Activated CD8-positive, alpha-beta T cell treated with anti-CD3 and anti-CD28 coated beads, Interleukin-2, amount 10 ng/mL, durations not matched to agents 7 days and 5 days (primary cell): Measurements from ENCODE around the gene CHST11. TPM values are rescaled to one million over a fixed set of nuclear protein-coding genes. Genes with fewer than 3 reads are reported as not detected.
"Not testable (repeated sequence)": the region's sequence is repeated elsewhere in the genome, so short reads cannot be mapped to it uniquely, and the experiment has no call there.

Experiments
- ATAC-seq: fragments of 150-1000 bp; cut with Tn5 transposase; one replicate; pipeline ENCODE4 v1.10.0; 2021; ENCODE audit warnings: moderate library complexity
- CTCF ChIA-PET: fragments of 350-600 bp; sonication (Branson Sonifier 250); formaldehyde crosslinking; loops from one replicate; lab custom pipeline; 2021; ENCODE audit warnings: antibody characterized with exemption; lab: Charles Lee
- POLR2A ChIA-PET: fragments of 350-600 bp; sonication (Branson Sonifier 250); formaldehyde crosslinking; loops from one replicate; lab custom pipeline; 2021; ENCODE audit warnings: antibody characterized with exemption; lab: Charles Lee
- DNase-seq: peaks from one replicate; pipeline ENCODE4 v3.0.0-alpha.2; 2020
- H3K27ac Mint-ChIP-seq: one replicate; pipeline ENCODE4 v1.8.0; 2021; ENCODE audit warnings: mild to moderate bottlenecking, mixed read lengths
- H3K27me3 Mint-ChIP-seq: one replicate; pipeline ENCODE4 v1.8.0; 2021; ENCODE audit warnings: low read depth, mixed read lengths
- H3K36me3 Mint-ChIP-seq: one replicate; pipeline ENCODE4 v1.8.0; 2021; ENCODE audit warnings: low read depth, mixed read lengths
- H3K4me1 Mint-ChIP-seq: one replicate; pipeline ENCODE4 v1.8.0; 2021; ENCODE audit warnings: low read depth, mixed read lengths
- H3K4me3 Mint-ChIP-seq: one replicate; pipeline ENCODE4 v1.8.0; 2021; ENCODE audit warnings: mild to moderate bottlenecking, mixed read lengths
- H3K9me3 Mint-ChIP-seq: one replicate; pipeline ENCODE4 v1.8.0; 2022; ENCODE audit warnings: mixed read lengths; ENCODE audit not compliant: insufficient read depth
- total RNA-seq, 2 experiments: library from RNA; stranded (reverse); gene quantifications; one replicate each; pipeline ENCODE4 v1.2.3, GENCODE V29; 2021

CHST11 gene
- total RNA-seq, 2 experiments from 2014 or later, result 82.1 to 85.2 TPM

GRCh38 chr12:104551313-104551931, 94.7 kb downstream of the CHST11 start:
- Mint-ChIP-seq H3K27ac (no peak overlapping the region), H3K27me3 (no peaks in the 10 kb centered on the region), H3K4me3 (no peak overlapping the region), H3K9me3 (peaks cover 21% of the 10 kb centered on the region), H3K4me1 (peaks cover 63% of the 10 kb centered on the region), H3K36me3 (peaks cover 63% of the 10 kb centered on the region)
- ATAC-seq (no peak), DNase-seq (no peak)
- POLR2A ChIA-PET, result no interaction called here
- CTCF ChIA-PET, result no interaction called here

- CTCF ChIA-PET, result interaction anchor here (1.5 kb wide), 1 partner anchor 10 kb away, joined by 3 read pairs; no protein-coding TSS in a partner anchor
- POLR2A ChIA-PET, result no interaction called here
- DNase-seq (no peak), ATAC-seq (no peak)
- H3K27ac Mint-ChIP-seq, result no peak overlapping the region
- peaks cover 64% of the 10 kb centered on the region for H3K36me3 Mint-ChIP-seq
- H3K9me3 Mint-ChIP-seq, result peaks cover 21% of the 10 kb centered on the region
- no peaks in the 10 kb centered on the region for H3K27me3 Mint-ChIP-seq
- H3K4me3 Mint-ChIP-seq, result no peak overlapping the region
- peaks cover 51% of the 10 kb centered on the region for H3K4me1 Mint-ChIP-seq
Observed at GRCh38 chr12:104553421-104553820, 96.7 kb downstream of the CHST11 start.

GRCh38 chr12:104555648-104556047, 98.9 kb downstream of the CHST11 start:
- Mint-ChIP-seq H3K4me1 (peaks cover 40% of the 10 kb centered on the region), H3K4me3 (no peak overlapping the region), H3K27me3 (no peaks in the 10 kb centered on the region), H3K9me3 (peaks cover 21% of the 10 kb centered on the region), H3K36me3 (peaks cover 65% of the 10 kb centered on the region), H3K27ac (no peak overlapping the region)
- DNase-seq (no peak), ATAC-seq (no peak)
- CTCF ChIA-PET, result interaction anchor here (1.8 kb wide), 1 partner anchor 14 kb away, joined by 8 read pairs; no protein-coding TSS in a partner anchor
- POLR2A ChIA-PET, result interaction anchor here (0.5 kb wide), 1 partner anchor 54 kb away, joined by 3 read pairs; no protein-coding TSS in a partner anchor

GRCh38 chr12:104557488-104558195, 100.9 kb downstream of the CHST11 start:
- no peak for DNase-seq
- Mint-ChIP-seq H3K9me3 (peaks cover 8% of the 10 kb centered on the region), H3K4me3 (no peak overlapping the region), H3K4me1 (peaks cover 37% of the 10 kb centered on the region), H3K36me3 (peaks cover 67% of the 10 kb centered on the region), H3K27ac (no peak overlapping the region), H3K27me3 (no peaks in the 10 kb centered on the region)
- ChIA-PET POLR2A (no interaction called here), CTCF (interaction anchor here (0.9 to 1.3 kb wide), 2 partner anchors 12 to 176 kb away, joined by 4 to 6 read pairs; no protein-coding TSS in a partner anchor)
- no peak for ATAC-seq

- Mint-ChIP-seq H3K9me3 (peaks cover 6% of the 10 kb centered on the region), H3K4me3 (no peak overlapping the region), H3K27me3 (no peaks in the 10 kb centered on the region), H3K4me1 (peaks cover 16% of the 10 kb centered on the region), H3K36me3 (peaks cover 75% of the 10 kb centered on the region), H3K27ac (no peak overlapping the region)
- CTCF ChIA-PET, result no interaction called here
- DNase-seq (no peak), ATAC-seq (no peak)
- POLR2A ChIA-PET, result no interaction called here
Observed at GRCh38 chr12:104560881-104561280, 104.1 kb downstream of the CHST11 start.

- H3K9me3 Mint-ChIP-seq, result peaks cover 18% of the 10 kb centered on the region
- H3K27me3 Mint-ChIP-seq, result no peaks in the 10 kb centered on the region
- ChIA-PET POLR2A (no interaction called here), CTCF (no interaction called here)
- peaks cover 32% of the 10 kb centered on the region for H3K4me1 Mint-ChIP-seq
- DNase-seq, result no peak
- H3K27ac Mint-ChIP-seq, result no peak overlapping the region
- no peak for ATAC-seq
- peaks cover 84% of the 10 kb centered on the region for H3K36me3 Mint-ChIP-seq
- H3K4me3 Mint-ChIP-seq, result no peak overlapping the region
Observed at GRCh38 chr12:104562763-104563162, 106.0 kb downstream of the CHST11 start.

- H3K27me3 Mint-ChIP-seq, H3K27ac Mint-ChIP-seq, ATAC-seq, H3K4me3 Mint-ChIP-seq, POLR2A ChIA-PET, CTCF ChIA-PET, DNase-seq: not testable (repeated sequence)
- H3K4me1 Mint-ChIP-seq, result peaks cover 50% of the 10 kb centered on the region
- H3K9me3 Mint-ChIP-seq, result peaks cover 18% of the 10 kb centered on the region
- H3K36me3 Mint-ChIP-seq, result peaks cover 84% of the 10 kb centered on the region
Observed at GRCh38 chr12:104564662-104565061, 107.9 kb downstream of the CHST11 start.

GRCh38 chr12:104565606-104566243, 109.0 kb downstream of the CHST11 start:
- no peak overlapping the region for H3K4me3 Mint-ChIP-seq
- ATAC-seq (no peak), DNase-seq (no peak)
- ChIA-PET CTCF (no interaction called here), POLR2A (no interaction called here)
- H3K27ac Mint-ChIP-seq, result peak overlapping the region; percentile 12
- H3K4me1 Mint-ChIP-seq, result peaks cover 55% of the 10 kb centered on the region
- no peaks in the 10 kb centered on the region for H3K27me3 Mint-ChIP-seq
- peaks cover 18% of the 10 kb centered on the region for H3K9me3 Mint-ChIP-seq
- H3K36me3 Mint-ChIP-seq, result peaks cover 79% of the 10 kb centered on the region

GRCh38 chr12:104566244-104566993, 109.7 kb downstream of the CHST11 start:
- H3K4me3 Mint-ChIP-seq, result no peak overlapping the region

GRCh38 chr12:104567832-104568486, 111.2 kb downstream of the CHST11 start:
- peak overlapping the region; percentile 86 for H3K27ac Mint-ChIP-seq
- no peak overlapping the region for H3K4me3 Mint-ChIP-seq
- DNase-seq, result peak; percentile 35
- peaks cover 70% of the 10 kb centered on the region for H3K36me3 Mint-ChIP-seq
- H3K4me1 Mint-ChIP-seq, result peaks cover 67% of the 10 kb centered on the region
- H3K9me3 Mint-ChIP-seq, result peaks cover 18% of the 10 kb centered on the region
- CTCF ChIA-PET, result interaction anchor here (1.0 to 4.8 kb wide), 12 partner anchors 12 to 186 kb away, joined by 3 to 41 read pairs (median 8); partner anchors contain the start of gene CHST11
- H3K27me3 Mint-ChIP-seq, result no peaks in the 10 kb centered on the region
- no peak for ATAC-seq
- POLR2A ChIA-PET, result interaction anchor here (0.6 to 3.5 kb wide), 4 partner anchors 36 to 110 kb away, joined by 3 to 33 read pairs (median 4); partner anchors contain the start of gene CHST11

More at GRCh38 chr12:104566244-104566993, 109.7 kb downstream of the CHST11 start:
- ChIA-PET POLR2A (no interaction called here), CTCF (interaction anchor here (3.7 kb wide), 1 partner anchor 14 kb away, joined by 18 read pairs; no protein-coding TSS in a partner anchor)
- ATAC-seq, result no peak
- Mint-ChIP-seq H3K9me3 (peaks cover 18% of the 10 kb centered on the region), H3K36me3 (peaks cover 77% of the 10 kb centered on the region), H3K27me3 (no peaks in the 10 kb centered on the region), H3K4me1 (peaks cover 60% of the 10 kb centered on the region), H3K27ac (peak overlapping the region; percentile 12)
- DNase-seq, result no peak
